Astrocyte of the spinal cord (primary cell): Measurements from ENCODE around the gene RNF152.

ENCODE experiments used
- DNase-seq: peaks from one replicate; pipeline ENCODE4 v3.0.0; 2011; ENCODE audit warnings: low read depth, low spot score
- H3K4me3 ChIP-seq: 2 replicates; pipeline ENCODE4 v1.5.1; 2011; ENCODE audit warnings: low read depth, mild to moderate bottlenecking, low read length, moderate library complexity
- CTCF ChIP-seq: IDR thresholded peaks from 2 replicates; pipeline ENCODE4 v1.5.1; 2012; ENCODE audit warnings: low read depth, mild to moderate bottlenecking, low read length, inconsistent platforms
- in situ Hi-C: cut with HindIII; loops from 2 replicates; pipeline ENCODE4 v1.10.0; 2017; ENCODE audit warnings: low sequenced_read_pairs

The RNF152 gene

GRCh38 chr18:61890344-61890743 is 2.5 kb downstream of the RNF152 start:
- TF ChIP-seq CTCF = no peak
- DNase-seq = no peak
- H3K4me3 ChIP-seq = no peak overlapping the region
- in situ Hi-C loops = no loop called here

GRCh38 chr18:61889541-61889940 is 3.3 kb downstream of the RNF152 start:
- no peak overlapping the region for H3K4me3 ChIP-seq
- TF ChIP-seq CTCF = no peak
- in situ Hi-C loops = no loop called here
- no peak for DNase-seq

GRCh38 chr18:61888622-61889021 is 4.2 kb downstream of the RNF152 start:
- H3K4me3 ChIP-seq = no peak overlapping the region
- no peak for TF ChIP-seq CTCF
- DNase-seq = no peak
- in situ Hi-C loops = no loop called here

- no peak overlapping the region for H3K4me3 ChIP-seq
- no peak for DNase-seq
- in situ Hi-C loops = no loop called here
- TF ChIP-seq CTCF = no peak
Measured at GRCh38 chr18:61887838-61888237, 5.0 kb downstream of the RNF152 start.

GRCh38 chr18:61883547-61883946 is 9.3 kb downstream of the RNF152 start:
- no peak for TF ChIP-seq CTCF
- H3K4me3 ChIP-seq = no peak overlapping the region
- DNase-seq = no peak
- in situ Hi-C loops = no loop called here

GRCh38 chr18:61882296-61883004 is 10.4 kb downstream of the RNF152 start:
- TF ChIP-seq CTCF = no peak
- H3K4me3 ChIP-seq = no peak overlapping the region
- in situ Hi-C loops = no loop called here
- peak; percentile 9 for DNase-seq
